ENCODE measurements around the gene OST4. TPM values are rescaled to one million over a fixed set of nuclear protein-coding genes. Genes with fewer than 3 reads are reported as not detected.

OST4 gene
- total RNA-seq, 1 experiment from 2014 or later = 172 TPM

DNA sequence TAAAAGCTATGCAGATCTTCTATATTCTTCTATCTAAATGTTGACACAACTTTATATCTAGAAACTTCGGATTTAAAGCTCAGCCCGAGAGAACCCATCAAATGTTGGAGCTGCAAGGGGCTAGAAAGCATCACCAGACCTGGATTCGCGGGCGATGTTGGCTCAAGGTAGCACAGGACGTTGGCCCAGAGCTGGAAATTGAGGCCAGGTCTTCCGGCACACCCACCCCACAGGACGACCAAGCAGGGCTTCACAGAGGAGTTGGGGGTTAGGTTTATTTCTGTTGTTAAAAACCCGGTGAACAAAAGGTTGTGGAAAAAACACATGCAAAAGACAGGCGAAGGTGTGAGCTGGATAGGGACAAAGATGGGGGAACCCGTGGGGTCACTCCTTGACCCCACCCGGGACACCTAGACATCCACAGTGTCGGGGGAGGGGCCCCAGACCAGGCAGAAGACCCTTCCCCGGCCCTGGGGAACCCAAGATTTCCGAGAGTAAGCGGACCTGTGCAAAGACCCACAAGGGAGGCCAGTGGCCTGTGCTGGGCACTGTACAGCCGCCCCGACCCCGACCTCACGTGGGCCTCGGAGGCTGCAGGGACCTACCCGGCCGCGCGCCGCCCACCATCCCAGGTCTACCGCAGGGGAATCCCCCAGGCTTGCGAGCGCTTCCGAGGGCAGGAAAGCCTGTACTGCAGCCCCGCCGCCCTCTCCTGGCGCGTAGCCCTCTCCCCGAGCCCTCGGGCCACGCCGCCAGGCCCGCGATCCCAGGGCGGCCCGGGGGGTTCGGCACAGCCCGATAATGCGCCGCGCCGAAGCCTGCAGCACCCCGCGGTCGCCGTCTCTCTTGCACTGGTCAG, 21.8 kb downstream of the OST4 start:
- Mint-ChIP-seq H3K36me3 (ENCODE audit: insufficient read depth, unreplicated experiment) (peaks cover 58% of the 10 kb centered on the region), H3K9me3 (ENCODE audit: low read depth, unreplicated experiment) (no peaks in the 10 kb centered on the region), H3K4me1 (ENCODE audit: low read depth, unreplicated experiment) (peaks cover 20% of the 10 kb centered on the region), H3K27ac (ENCODE audit: unreplicated experiment) (peak overlapping the region; percentile 99), H3K4me3 (ENCODE audit: low read depth, unreplicated experiment) (peak overlapping the region; percentile 91), H3K27me3 (ENCODE audit: unreplicated experiment) (peaks cover 17% of the 10 kb centered on the region)
- CTCF ChIA-PET = interaction anchor here (0.6 to 2.1 kb wide), 8 partner anchors 10 to 1535 kb away, joined by 3 to 11 read pairs (median 6); partner anchors contain the start of genes OST4 and TMEM214
- intact Hi-C loops (cut with micrococcal nuclease; ENCODE audit: unreplicated experiment) = loop anchor here (2.0 kb wide), 1 partner anchor 17 kb away; the partner anchor contains the start of gene TMEM214
- TF ChIP-seq, protein P1, sequence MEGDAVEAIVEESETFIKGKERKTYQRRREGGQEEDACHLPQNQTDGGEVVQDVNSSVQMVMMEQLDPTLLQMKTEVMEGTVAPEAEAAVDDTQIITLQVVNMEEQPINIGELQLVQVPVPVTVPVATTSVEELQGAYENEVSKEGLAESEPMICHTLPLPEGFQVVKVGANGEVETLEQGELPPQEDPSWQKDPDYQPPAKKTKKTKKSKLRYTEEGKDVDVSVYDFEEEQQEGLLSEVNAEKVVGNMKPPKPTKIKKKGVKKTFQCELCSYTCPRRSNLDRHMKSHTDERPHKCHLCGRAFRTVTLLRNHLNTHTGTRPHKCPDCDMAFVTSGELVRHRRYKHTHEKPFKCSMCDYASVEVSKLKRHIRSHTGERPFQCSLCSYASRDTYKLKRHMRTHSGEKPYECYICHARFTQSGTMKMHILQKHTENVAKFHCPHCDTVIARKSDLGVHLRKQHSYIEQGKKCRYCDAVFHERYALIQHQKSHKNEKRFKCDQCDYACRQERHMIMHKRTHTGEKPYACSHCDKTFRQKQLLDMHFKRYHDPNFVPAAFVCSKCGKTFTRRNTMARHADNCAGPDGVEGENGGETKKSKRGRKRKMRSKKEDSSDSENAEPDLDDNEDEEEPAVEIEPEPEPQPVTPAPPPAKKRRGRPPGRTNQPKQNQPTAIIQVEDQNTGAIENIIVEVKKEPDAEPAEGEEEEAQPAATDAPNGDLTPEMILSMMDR (IDR thresholded peaks at IDR 0.05; ENCODE audit: unreplicated experiment) = no peak
- DNase-seq = no peak
- no TSS peak for BruUV-seq (replicated peaks)

DNA sequence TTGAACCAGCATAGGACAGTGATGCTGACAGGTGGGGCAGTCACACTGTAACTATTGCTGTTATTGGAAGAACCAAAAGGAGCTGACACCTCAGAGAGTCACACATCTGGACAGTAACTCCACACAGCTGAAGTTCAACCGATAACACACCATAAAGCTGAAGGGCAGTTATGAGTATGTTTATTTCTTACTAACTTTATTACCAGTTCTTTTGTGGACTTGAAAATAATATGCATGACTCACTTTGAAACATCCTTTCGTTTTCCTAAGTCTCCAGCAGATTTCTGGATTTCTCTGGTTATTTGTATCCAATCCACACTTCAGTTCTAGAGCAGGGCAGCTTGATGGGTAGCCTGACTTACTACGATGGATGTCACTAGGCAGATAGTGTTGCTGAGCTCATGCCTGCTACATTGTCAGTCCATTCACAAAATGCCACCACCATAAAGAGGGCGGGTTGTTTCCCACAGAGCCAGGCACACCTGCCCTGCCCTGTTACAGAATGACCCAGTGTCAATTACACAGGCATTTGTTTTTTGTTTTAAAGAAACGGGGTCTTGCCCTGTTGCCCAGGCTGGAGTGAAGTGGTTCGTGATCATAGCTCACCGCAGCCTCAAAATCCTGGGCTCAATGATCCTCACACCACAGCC, 28.3 kb downstream of the OST4 start:
- CTCF ChIA-PET = no interaction called here
- TF ChIP-seq, protein P1 (IDR thresholded peaks at IDR 0.05; ENCODE audit: unreplicated experiment) = no peak
- Mint-ChIP-seq H3K36me3 (ENCODE audit: insufficient read depth, unreplicated experiment) (peaks cover 29% of the 10 kb centered on the region), H3K27ac (ENCODE audit: unreplicated experiment) (no peak overlapping the region), H3K4me3 (ENCODE audit: low read depth, unreplicated experiment) (no peak overlapping the region), H3K27me3 (ENCODE audit: unreplicated experiment) (no peaks in the 10 kb centered on the region), H3K4me1 (ENCODE audit: low read depth, unreplicated experiment) (no peaks in the 10 kb centered on the region), H3K9me3 (ENCODE audit: low read depth, unreplicated experiment) (no peaks in the 10 kb centered on the region)
- DNase-seq = no peak
- intact Hi-C loops (cut with micrococcal nuclease; ENCODE audit: unreplicated experiment) = no loop called here
- BruUV-seq (replicated peaks) = no TSS peak

DNA sequence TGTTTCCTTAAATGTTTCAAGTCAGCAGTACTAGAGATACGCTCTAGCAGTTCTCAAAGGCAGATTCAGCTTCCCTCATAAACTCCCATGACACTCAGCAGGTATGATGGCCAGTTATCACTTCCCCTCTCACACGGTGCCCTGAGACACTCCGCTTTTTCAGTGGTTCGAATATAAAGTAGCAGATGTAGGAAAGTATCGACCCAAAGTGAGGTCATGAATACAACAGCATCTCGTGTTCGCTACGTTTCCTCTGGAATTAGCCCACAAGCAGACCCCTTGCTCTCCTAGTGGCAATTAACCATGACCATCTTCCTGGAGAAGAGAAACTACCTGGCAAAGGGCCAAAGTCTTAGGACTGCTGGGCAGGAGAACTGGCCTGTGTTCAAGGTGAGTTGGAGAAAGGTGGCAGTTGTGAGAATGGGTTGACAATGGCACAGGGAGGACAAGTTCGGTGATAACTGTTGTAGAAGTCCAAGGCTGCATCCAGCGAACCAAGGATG, 29.2 kb downstream of the OST4 start:
- no TSS peak for BruUV-seq (replicated peaks)
- Mint-ChIP-seq H3K36me3 (ENCODE audit: insufficient read depth, unreplicated experiment) (peaks cover 34% of the 10 kb centered on the region), H3K27ac (ENCODE audit: unreplicated experiment) (no peak overlapping the region), H3K27me3 (ENCODE audit: unreplicated experiment) (no peaks in the 10 kb centered on the region), H3K4me3 (ENCODE audit: low read depth, unreplicated experiment) (no peak overlapping the region), H3K4me1 (ENCODE audit: low read depth, unreplicated experiment) (no peaks in the 10 kb centered on the region), H3K9me3 (ENCODE audit: low read depth, unreplicated experiment) (no peaks in the 10 kb centered on the region)
- intact Hi-C loops (cut with micrococcal nuclease; ENCODE audit: unreplicated experiment) = no loop called here
- CTCF ChIA-PET = no interaction called here
- no peak for DNase-seq
- TF ChIP-seq, protein P1 (IDR thresholded peaks at IDR 0.05; ENCODE audit: unreplicated experiment) = no peak

DNA sequence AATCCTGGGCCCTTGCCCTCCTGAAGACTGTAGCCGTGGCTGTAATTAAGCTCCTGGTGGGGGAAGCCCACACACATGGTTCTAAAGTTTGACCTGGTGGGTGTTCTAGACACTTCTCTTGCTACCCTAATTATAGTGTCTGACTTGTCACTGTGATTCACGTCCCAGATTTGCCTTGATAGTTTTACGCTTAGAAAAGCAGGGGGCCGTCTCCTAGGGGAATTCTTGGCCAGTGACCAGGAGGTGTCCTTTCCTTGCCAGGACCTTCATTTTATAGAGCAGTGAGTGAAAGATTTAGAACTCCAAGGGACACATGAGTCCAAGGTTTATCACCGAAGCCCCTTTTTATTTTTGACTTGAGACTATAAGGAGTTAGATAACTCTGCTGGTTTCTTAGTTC, 29.7 kb downstream of the OST4 start:
- no TSS peak for BruUV-seq (replicated peaks)
- Mint-ChIP-seq H3K36me3 (ENCODE audit: insufficient read depth, unreplicated experiment) (peaks cover 35% of the 10 kb centered on the region), H3K4me3 (ENCODE audit: low read depth, unreplicated experiment) (no peak overlapping the region), H3K9me3 (ENCODE audit: low read depth, unreplicated experiment) (no peaks in the 10 kb centered on the region), H3K4me1 (ENCODE audit: low read depth, unreplicated experiment) (no peaks in the 10 kb centered on the region), H3K27ac (ENCODE audit: unreplicated experiment) (no peak overlapping the region), H3K27me3 (ENCODE audit: unreplicated experiment) (no peaks in the 10 kb centered on the region)
- intact Hi-C loops (cut with micrococcal nuclease; ENCODE audit: unreplicated experiment) = no loop called here
- TF ChIP-seq, protein P1 (IDR thresholded peaks at IDR 0.05; ENCODE audit: unreplicated experiment) = no peak
- no peak for DNase-seq
- CTCF ChIA-PET = no interaction called here
